Suprapubic skin (tissue), 4 donors: ENCODE results near the gene RBL2. TPM values are rescaled to one million over a fixed set of nuclear protein-coding genes. Genes with fewer than 3 reads are reported as not detected.

ENCODE experiments used
- DNase-seq, 2 donors: peaks; one replicate each; pipeline ENCODE4 v3.0.0-alpha.2; 2019; ENCODE audit warnings: low spot score in 2 of 2
- H3K27ac ChIP-seq: fragments of 200-600 bp; sonication (generic); one replicate; pipeline ENCODE4 v1.5.1; 2019
- H3K27me3 ChIP-seq: fragments of 200-600 bp; sonication (generic); one replicate; pipeline ENCODE4 v1.5.1; 2019
- H3K36me3 ChIP-seq: fragments of 200-600 bp; sonication (generic); one replicate; pipeline ENCODE4 v1.5.1; 2019
- H3K4me1 ChIP-seq: fragments of 200-600 bp; sonication (generic); one replicate; pipeline ENCODE4 v1.5.1; 2019
- H3K4me3 ChIP-seq: fragments of 200-600 bp; sonication (generic); one replicate; pipeline ENCODE4 v1.5.1; 2019; ENCODE audit warnings: mild to moderate bottlenecking
- H3K9me3 ChIP-seq: fragments of 200-600 bp; sonication (generic); one replicate; pipeline ENCODE4 v1.5.1; 2019
- EP300 ChIP-seq: sonication (generic); formaldehyde crosslinking; IDR thresholded peaks from one replicate; pipeline ENCODE4 v1.6.1; 2017; ENCODE audit warnings: antibody characterized with exemption
- POLR2A ChIP-seq, 2 donors: fragments of 450-650 bp; IDR thresholded peaks; one replicate each; pipeline ENCODE4 v1.6.1; 2017; ENCODE audit warnings: antibody characterized with exemption in 2 of 2, mild to moderate bottlenecking in 2 of 2, moderate library complexity in 2 of 2
- POLR2AphosphoS5 ChIP-seq, 3 donors: sonication (generic); formaldehyde crosslinking; IDR thresholded peaks; one replicate each; pipeline ENCODE4 v1.6.1; 2017; ENCODE audit warnings: antibody characterized with exemption in 3 of 3
- WGBS: methylation state at CpG from one replicate; pipeline ENCODE4 v1.1.5; 2018; 5-methylcytosine and 5-hydroxymethylcytosine counted together
- total RNA-seq, 4 donors: library from RNA; depleted of rRNA; stranded (reverse); fragments of >200 nt; gene quantifications; one replicate each; pipeline ENCODE4 v1.1.0, GENCODE V29; 2016
- TF ChIP-seq, protein P1 (sequence below), 2 donors: fragments of 200-600 bp in 1 of 2; fragments of 450-650 bp in 1 of 2; sonication (generic) in 1 of 2; IDR thresholded peaks; one replicate each; pipeline ENCODE4 v1.5.1; 2016 to 2019; ENCODE audit warnings: antibody characterized with exemption in 2 of 2, mild to moderate bottlenecking in 1 of 2, moderate library complexity in 1 of 2

The RBL2 gene
- total RNA-seq, 4 donors from 2014 or later, result 66.4 to 155 (median 71.9) TPM

DNA sequence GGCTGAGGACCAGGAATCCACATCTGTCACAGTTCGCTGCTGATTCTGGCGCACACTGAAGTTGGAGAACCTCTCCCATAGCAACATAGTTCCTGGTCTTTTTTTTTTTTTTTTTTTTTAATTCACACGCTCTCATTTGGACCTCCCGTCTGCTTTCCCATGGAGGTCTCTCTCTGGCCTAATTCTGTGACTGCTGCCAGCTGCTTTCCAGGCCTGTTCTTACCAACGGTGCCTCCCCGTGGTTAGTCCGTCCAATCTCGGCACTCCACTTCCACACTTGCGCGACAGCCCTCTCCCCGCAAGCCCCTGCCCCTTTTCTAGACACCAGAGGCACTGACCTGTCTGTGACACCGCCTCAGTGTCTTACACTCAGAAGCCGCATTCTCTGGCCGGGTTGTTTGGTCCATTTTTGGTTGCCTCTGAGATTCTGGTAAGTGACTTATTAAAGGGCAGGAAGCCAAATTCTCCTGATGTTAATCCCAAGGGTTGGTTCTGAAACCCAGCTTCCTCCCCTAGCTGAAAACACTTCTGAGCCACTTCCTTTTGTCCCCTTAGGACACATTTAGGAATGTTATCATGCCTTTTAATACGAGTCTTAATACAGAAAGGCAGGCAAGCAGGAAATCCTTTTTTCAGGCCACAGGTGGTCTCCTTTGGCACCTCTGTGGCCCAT, 69.9 kb downstream of the RBL2 start:
- Histone ChIP-seq H3K36me3 (no peaks in the 10 kb centered on the region), H3K9me3 (no peaks in the 10 kb centered on the region), H3K27me3 (no peaks in the 10 kb centered on the region), H3K4me3 (peak overlapping the region; percentile 77), H3K4me1 (peaks cover 34% of the 10 kb centered on the region), H3K27ac (peak overlapping the region; percentile 91)
- TF ChIP-seq POLR2AphosphoS5 (IDR thresholded peaks at IDR 0.05), result no peak
- no peak for TF ChIP-seq POLR2A (IDR thresholded peaks at IDR 0.05)
- TF ChIP-seq EP300, result no peak
- TF ChIP-seq, protein P1, sequence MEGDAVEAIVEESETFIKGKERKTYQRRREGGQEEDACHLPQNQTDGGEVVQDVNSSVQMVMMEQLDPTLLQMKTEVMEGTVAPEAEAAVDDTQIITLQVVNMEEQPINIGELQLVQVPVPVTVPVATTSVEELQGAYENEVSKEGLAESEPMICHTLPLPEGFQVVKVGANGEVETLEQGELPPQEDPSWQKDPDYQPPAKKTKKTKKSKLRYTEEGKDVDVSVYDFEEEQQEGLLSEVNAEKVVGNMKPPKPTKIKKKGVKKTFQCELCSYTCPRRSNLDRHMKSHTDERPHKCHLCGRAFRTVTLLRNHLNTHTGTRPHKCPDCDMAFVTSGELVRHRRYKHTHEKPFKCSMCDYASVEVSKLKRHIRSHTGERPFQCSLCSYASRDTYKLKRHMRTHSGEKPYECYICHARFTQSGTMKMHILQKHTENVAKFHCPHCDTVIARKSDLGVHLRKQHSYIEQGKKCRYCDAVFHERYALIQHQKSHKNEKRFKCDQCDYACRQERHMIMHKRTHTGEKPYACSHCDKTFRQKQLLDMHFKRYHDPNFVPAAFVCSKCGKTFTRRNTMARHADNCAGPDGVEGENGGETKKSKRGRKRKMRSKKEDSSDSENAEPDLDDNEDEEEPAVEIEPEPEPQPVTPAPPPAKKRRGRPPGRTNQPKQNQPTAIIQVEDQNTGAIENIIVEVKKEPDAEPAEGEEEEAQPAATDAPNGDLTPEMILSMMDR (IDR thresholded peaks at IDR 0.05), result no peak
- DNase-seq, result peak in 1 of 2 donors; percentile 80
- WGBS, result 3% methylated on average over 14 of the region's 15 CpGs

DNA sequence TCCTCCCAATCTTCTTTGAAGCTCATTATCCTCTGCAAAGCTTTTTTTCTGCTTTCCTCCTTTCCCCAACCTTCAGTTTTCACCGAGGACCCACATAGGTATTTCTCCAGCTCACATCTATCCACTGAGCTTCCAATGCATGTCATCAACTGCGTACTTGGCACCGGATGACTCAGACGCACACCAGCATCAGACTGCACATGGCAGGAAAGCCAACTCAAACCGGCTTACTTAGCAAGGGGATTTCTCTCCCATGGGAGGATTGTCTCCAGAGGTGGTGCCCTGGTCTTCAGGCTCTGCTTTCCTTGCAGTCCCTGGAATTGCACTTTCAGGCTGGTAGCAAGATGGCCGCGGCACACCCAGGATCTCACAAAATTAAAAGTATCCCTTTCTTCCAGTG, 70.4 kb downstream of the RBL2 start:
- peak overlapping the region; percentile 77 for H3K4me3 ChIP-seq
- no peak for DNase-seq

DNA sequence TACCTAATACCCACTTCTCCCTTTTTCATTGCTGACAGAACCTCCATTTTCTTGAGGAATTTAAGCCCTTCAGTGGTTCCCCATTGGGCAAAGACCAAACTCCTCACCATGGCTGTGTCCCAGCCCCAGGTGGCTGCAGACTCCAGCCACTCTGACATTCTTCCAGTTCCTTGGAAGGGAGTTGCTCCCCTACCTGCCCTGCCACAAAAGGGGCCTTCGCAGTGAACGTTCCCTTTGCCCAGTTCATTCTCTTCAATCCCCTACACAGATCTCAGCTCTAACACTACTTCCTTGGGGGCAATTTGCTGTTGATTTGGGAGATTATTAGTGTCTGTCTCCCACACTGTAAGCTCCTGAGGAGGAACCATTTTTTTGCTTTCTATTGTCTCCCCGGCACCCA, 72.0 kb downstream of the RBL2 start:
- Histone ChIP-seq H3K9me3 (no peaks in the 10 kb centered on the region), H3K4me3 (no peak overlapping the region), H3K27me3 (no peaks in the 10 kb centered on the region), H3K27ac (no peak overlapping the region), H3K36me3 (no peaks in the 10 kb centered on the region), H3K4me1 (peaks cover 38% of the 10 kb centered on the region)
- 95% methylated on average over 3 of the region's 3 CpGs for WGBS
- DNase-seq, result no peak
- TF ChIP-seq, protein P1 (IDR thresholded peaks at IDR 0.05), result no peak

More for the DNA sequence above, 70.4 kb downstream of the RBL2 start:
- Histone ChIP-seq H3K27ac (peak overlapping the region; percentile 91), H3K27me3 (no peaks in the 10 kb centered on the region), H3K4me1 (peaks cover 34% of the 10 kb centered on the region), H3K36me3 (no peaks in the 10 kb centered on the region), H3K9me3 (no peaks in the 10 kb centered on the region)
- WGBS, result 69% methylated on average over 7 of the region's 7 CpGs
- TF ChIP-seq POLR2AphosphoS5 (IDR thresholded peaks at IDR 0.05), result no peak
- TF ChIP-seq, protein P1 (IDR thresholded peaks at IDR 0.05), result no peak
- TF ChIP-seq EP300, result no peak
- no peak for TF ChIP-seq POLR2A (IDR thresholded peaks at IDR 0.05)

DNA sequence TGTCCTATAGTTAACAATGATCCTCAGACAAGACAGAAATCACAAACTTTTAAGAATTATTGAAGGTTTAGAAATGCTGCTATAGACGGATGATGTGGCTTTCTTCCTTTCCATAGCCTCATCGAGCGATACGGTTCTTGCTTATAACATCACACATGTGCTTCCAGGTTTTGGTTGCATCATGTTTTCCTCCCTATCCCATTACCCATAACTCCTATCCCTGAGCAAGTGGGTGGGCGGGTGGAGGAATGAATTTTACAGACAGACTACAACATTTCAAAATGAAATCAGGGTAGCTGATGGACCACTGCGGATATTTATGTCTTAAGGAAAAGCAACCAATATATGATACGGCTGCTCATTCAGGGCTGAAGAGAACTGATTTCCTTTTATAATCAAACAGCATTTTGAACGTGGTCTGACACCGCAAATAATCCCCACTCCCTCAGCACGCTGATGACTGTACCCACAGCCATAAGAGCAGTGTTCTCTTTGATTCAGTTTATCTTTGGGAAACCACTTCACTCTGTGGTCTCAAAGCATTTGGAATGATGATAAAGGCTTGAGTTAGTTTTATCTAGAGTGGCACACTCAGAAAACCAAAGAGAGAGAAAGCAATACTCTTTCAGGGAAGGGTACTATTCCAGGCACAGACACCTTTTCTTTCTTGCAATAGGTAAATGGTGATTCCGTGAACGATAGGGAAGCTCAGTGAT, 73.4 kb downstream of the RBL2 start:
- H3K36me3 ChIP-seq, result no peaks in the 10 kb centered on the region
- DNase-seq, result peak in 1 of 2 donors; percentile 13
- WGBS, result 85% methylated on average over 12 of the region's 12 CpGs
- no peaks in the 10 kb centered on the region for H3K27me3 ChIP-seq
- no peak overlapping the region for H3K4me3 ChIP-seq
- H3K9me3 ChIP-seq, result no peaks in the 10 kb centered on the region
- no peak overlapping the region for H3K27ac ChIP-seq
- H3K4me1 ChIP-seq, result peaks cover 25% of the 10 kb centered on the region
- TF ChIP-seq EP300 (no peak), POLR2AphosphoS5 (IDR thresholded peaks at IDR 0.05) (no peak), POLR2A (IDR thresholded peaks at IDR 0.05) (no peak)
- TF ChIP-seq, protein P1 (IDR thresholded peaks at IDR 0.05), result no peak

DNA sequence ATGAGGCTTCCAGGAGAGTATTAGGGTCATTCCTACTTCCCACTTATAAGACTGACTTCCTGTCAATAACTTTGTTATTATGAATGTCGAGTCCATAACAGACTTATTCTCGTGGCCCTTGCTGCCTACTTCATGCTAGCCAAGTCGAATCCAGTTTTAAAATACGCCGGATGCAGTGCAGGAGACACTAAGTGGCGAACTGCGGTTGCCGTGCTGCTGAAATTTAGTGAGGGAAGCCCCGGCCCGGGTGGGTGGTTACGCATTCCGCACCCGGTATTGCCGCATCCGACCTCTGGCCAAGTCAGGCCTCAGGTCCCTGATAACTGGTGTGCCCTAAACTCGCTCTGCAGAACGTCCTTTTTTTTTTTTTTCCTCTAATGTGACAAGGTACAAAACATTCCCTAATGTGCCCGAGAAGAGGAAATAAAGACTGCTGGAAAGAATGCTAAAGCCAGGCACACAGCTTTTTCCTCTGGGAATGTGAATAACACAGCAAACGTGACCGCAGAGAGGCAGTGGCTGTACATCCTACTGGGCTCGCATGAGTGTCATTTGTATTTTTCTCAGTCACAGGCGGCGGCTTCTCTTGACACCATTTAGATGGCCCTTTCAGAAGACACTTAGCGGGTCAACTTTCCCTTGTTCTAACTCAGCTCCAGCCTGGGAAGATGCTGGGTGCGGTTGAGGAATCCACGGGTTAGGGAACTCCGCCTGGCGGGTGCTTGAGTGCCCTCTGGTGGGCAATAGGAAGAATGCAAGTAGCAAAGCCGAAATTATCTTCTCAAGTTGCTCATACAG, 75.8 kb downstream of the RBL2 start:
- 49% methylated on average over 29 of the region's 29 CpGs for WGBS
- H3K9me3 ChIP-seq, result no peaks in the 10 kb centered on the region
- peak overlapping the region; percentile 4 for H3K4me3 ChIP-seq
- DNase-seq, result peak; percentile 82 to 87
- H3K27me3 ChIP-seq, result no peaks in the 10 kb centered on the region
- H3K27ac ChIP-seq, result peak overlapping the region; percentile 39
- no peak for TF ChIP-seq POLR2A (IDR thresholded peaks at IDR 0.05)
- TF ChIP-seq EP300, result no peak
- TF ChIP-seq, protein P1 (IDR thresholded peaks at IDR 0.05), result peak; percentile 89 to 96
- peak in 1 of 3 donors; percentile 14 for TF ChIP-seq POLR2AphosphoS5 (IDR thresholded peaks at IDR 0.05)
- H3K36me3 ChIP-seq, result no peaks in the 10 kb centered on the region
- peaks cover 12% of the 10 kb centered on the region for H3K4me1 ChIP-seq
